ENCODE results near the gene PLCL2.

DNA sequence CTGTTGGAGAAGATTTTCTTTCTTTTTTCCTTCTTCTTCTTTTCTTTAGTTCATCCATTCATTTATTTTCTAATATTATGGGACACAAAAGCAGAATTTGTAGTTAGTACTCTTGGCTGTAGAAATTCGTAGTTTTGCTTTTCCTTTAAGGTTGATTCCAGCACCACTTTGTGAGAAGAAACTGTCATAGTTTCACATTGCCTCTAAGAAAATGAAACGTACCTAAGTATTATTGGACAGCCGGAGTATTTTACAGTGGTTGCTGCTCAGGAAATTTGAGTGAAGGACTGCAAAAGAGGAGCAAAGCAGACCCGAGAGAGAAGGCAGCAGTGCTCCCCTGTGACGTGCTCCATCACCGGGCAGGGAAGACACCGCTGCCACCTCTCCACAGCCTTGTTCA lies 48.1 kb downstream of the PLCL2 start:
- TF ChIP-seq, protein P1, sequence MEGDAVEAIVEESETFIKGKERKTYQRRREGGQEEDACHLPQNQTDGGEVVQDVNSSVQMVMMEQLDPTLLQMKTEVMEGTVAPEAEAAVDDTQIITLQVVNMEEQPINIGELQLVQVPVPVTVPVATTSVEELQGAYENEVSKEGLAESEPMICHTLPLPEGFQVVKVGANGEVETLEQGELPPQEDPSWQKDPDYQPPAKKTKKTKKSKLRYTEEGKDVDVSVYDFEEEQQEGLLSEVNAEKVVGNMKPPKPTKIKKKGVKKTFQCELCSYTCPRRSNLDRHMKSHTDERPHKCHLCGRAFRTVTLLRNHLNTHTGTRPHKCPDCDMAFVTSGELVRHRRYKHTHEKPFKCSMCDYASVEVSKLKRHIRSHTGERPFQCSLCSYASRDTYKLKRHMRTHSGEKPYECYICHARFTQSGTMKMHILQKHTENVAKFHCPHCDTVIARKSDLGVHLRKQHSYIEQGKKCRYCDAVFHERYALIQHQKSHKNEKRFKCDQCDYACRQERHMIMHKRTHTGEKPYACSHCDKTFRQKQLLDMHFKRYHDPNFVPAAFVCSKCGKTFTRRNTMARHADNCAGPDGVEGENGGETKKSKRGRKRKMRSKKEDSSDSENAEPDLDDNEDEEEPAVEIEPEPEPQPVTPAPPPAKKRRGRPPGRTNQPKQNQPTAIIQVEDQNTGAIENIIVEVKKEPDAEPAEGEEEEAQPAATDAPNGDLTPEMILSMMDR (IDR thresholded peaks at IDR 0.05; ENCODE audit: low read length), result no peak
- no peak for TF ChIP-seq EZH2 (IDR thresholded peaks at IDR 0.05; ENCODE audit: borderline replicate concordance, low read length)

All from OCI-LY1 (cell line).